BJ (cell line): ENCODE measurements around the gene OR4D9. TPM values are rescaled to one million over a fixed set of nuclear protein-coding genes. Genes with fewer than 3 reads are reported as not detected.
A peak's percentile ranks its signal among the peaks of the same experiment; 100 is the strongest.

Experiments used
- CTCF ChIA-PET: fragments of 350-600 bp; formaldehyde crosslinking; extraction: SDS; loops from one replicate; lab custom pipeline; 2021; ENCODE audit warnings: antibody characterized with exemption, inconsistent platforms; lab: Yijun Ruan, JAX
- POLR2A ChIA-PET: fragments of 300-600 bp; sonication (Branson Sonifier 250); formaldehyde crosslinking; extraction: SDS; loops from one replicate; lab custom pipeline; 2021; ENCODE audit warnings: antibody characterized with exemption; lab: Charles Lee
- DNase-seq: peaks from one replicate; pipeline ENCODE4 v3.0.0-alpha.2; 2011; ENCODE audit warnings: low read depth
- H3K27me3 ChIP-seq: 2 replicates; pipeline ENCODE4 v1.6.0; 2011; ENCODE audit warnings: low read length; ENCODE audit not compliant: control insufficient read depth, insufficient read depth
- H3K36me3 ChIP-seq: 2 replicates; pipeline ENCODE4 v1.5.1; 2011; ENCODE audit warnings: low read length; ENCODE audit not compliant: control insufficient read depth, insufficient read depth
- H3K4me3 ChIP-seq: 2 replicates; pipeline ENCODE4 v1.5.1; 2011; ENCODE audit warnings: low read depth, mild to moderate bottlenecking, control low read depth, low read length
- polyA plus RNA-seq: library from polyadenylated mRNA; depleted of rRNA; stranded (reverse); fragments of >200 nt; gene quantifications from 2 replicates; pipeline ENCODE4 v1.2.3, GENCODE V29; 2011
- TF ChIP-seq, protein P1 (sequence below): IDR thresholded peaks from 2 replicates; pipeline ENCODE4 v1.5.1; 2011; ENCODE audit warnings: low read depth, mild to moderate bottlenecking, control low read depth, inconsistent platforms, low read length, moderate library complexity; ENCODE audit not compliant: insufficient read depth

OR4D9 gene
- polyA plus RNA-seq, 1 experiment, result not detected

DNA sequence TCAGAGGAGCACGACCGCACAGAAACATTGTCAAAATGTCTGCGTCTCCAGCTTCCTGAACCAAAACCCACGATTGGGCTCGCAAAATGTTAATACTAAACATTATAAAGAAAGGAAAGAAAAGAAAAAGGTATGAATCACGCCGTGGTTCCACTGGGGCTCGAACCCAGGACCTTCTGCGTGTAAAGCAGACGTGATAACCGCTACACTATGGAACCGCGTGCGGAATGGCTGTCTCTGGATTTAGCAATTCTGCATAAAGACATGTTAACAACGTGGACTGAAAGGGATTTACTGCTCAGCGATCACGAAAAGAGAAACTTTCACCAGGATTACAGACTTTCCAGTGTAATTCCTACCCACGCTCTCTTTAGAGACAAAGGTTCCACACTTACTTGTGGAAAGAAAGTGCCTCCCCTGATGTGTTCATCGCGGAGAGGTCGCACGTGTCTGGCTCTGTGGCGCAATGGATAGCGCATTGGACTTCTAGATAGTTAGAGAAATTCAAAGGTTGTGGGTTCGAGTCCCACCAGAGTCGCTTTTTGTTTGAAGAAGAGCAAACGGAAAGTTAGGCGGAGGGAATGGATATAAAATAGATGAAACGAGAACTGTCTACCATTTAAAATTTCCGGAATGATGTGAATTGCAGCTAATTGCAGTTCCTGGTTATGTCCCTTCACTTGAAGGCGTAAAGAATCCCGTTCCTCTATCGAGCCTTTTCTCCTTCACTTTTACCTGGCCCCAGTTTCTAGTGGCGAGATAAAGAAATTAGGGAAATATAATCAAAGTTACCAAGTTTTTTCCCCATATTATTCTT lies 39.7 kb downstream of the OR4D9 start:
- CTCF ChIA-PET, result interaction anchor here (1.4 to 3.9 kb wide), 3 partner anchors 9 to 14 kb away, joined by 4 to 18 read pairs (median 4); no protein-coding TSS in a partner anchor
- peak; percentile 68 for DNase-seq

DNA sequence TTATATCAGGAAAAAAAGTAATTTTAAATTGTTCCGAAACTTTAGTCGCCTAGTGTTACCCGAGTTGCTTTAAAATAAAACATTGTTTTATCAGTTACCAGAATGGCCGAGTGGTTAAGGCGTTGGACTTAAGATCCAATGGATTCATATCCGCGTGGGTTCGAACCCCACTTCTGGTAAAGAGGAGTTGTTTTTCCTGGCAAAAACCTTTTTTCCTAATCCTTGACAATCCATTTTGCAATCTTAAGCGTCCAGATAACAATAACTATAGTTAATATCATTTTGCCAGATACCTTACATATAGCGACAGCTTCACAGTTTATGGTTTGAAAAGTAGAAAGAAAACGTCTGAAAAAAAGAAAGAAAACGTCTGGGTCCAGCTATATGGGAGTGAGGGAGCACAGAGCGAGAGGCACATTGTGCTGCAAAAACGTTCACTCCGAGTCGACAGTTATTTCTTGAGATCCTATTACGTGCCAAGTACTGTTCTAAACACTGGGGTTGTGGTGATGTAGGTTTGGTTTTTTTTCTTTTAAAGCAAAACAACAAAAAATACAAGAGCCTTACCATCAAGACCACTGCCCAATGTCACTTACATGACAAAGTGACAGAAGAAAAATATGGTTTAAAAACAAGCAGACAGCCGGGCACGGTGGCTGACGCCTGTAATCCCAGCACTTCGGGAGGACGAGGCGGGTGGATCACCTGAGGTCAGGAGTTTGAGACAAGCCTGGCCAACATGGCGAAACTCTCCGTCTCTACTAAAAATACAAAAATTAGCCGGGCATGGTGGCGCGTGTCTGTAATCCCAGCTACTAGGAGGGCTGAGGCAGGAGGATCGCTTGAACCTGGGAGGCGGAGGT lies 40.6 kb downstream of the OR4D9 start:
- POLR2A ChIA-PET, result no interaction called here
- TF ChIP-seq, protein P1, sequence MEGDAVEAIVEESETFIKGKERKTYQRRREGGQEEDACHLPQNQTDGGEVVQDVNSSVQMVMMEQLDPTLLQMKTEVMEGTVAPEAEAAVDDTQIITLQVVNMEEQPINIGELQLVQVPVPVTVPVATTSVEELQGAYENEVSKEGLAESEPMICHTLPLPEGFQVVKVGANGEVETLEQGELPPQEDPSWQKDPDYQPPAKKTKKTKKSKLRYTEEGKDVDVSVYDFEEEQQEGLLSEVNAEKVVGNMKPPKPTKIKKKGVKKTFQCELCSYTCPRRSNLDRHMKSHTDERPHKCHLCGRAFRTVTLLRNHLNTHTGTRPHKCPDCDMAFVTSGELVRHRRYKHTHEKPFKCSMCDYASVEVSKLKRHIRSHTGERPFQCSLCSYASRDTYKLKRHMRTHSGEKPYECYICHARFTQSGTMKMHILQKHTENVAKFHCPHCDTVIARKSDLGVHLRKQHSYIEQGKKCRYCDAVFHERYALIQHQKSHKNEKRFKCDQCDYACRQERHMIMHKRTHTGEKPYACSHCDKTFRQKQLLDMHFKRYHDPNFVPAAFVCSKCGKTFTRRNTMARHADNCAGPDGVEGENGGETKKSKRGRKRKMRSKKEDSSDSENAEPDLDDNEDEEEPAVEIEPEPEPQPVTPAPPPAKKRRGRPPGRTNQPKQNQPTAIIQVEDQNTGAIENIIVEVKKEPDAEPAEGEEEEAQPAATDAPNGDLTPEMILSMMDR, result no peak
- no peaks in the 10 kb centered on the region for H3K36me3 ChIP-seq
- no peak for DNase-seq
- peak overlapping the region; percentile 67 for H3K4me3 ChIP-seq
- CTCF ChIA-PET, result interaction anchor here (1.4 to 3.9 kb wide), 2 partner anchors 9 to 14 kb away, joined by 4 to 18 read pairs; no protein-coding TSS in a partner anchor
- no peaks in the 10 kb centered on the region for H3K27me3 ChIP-seq

More for the DNA sequence above, 39.7 kb downstream of the OR4D9 start:
- Histone ChIP-seq H3K4me3 (peak overlapping the region; percentile 67), H3K27me3 (no peaks in the 10 kb centered on the region), H3K36me3 (no peaks in the 10 kb centered on the region)
- POLR2A ChIA-PET, result no interaction called here
- TF ChIP-seq, protein P1, result no peak

DNA sequence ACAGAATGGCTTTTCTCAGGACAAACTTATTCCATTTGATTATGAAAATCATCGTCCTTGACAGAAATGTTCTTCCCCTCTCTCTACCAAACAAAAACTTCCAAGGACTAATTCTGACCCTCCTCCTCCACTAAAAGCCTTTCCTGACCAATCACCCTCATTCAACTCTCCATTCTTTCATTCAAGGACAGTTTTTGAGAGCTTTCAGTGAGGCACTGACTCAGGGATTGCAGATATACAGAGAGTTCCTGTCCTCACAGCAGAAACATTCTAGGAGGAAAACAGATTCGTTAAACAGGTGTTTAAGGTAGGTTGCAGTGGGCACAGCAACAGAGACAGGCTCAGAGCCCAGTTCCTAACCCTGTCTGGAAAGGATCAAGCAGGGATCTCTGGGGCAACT lies 41.5 kb downstream of the OR4D9 start:
- TF ChIP-seq, protein P1, result no peak
- ChIA-PET CTCF (interaction anchor here (1.4 kb wide), 1 partner anchor 8 kb away, joined by 4 read pairs; no protein-coding TSS in a partner anchor), POLR2A (no interaction called here)
- DNase-seq, result no peak
- H3K27me3 ChIP-seq, result no peaks in the 10 kb centered on the region
- no peak overlapping the region for H3K4me3 ChIP-seq
- no peaks in the 10 kb centered on the region for H3K36me3 ChIP-seq

DNA sequence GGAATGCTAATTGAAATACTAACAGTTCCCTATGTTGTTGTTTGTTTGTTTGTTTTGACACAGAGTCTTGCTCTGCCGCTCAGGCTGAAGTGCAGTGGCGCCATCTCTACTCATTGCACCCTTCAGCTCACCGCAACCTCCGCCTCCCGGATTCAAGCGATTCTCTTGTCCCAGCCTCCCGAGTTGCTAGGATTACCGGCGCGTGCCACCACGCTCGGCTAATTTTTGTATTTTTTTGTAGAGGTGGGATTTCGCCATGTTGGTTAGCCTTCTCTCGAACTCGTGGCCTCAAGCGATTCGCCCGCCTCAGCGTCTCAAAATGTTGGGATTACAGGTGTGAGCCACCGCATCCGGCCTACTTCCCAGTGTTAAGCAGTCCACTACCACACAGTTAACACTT lies 42.0 kb downstream of the OR4D9 start:
- POLR2A ChIA-PET, result no interaction called here

More for the DNA sequence above, 42.0 kb downstream of the OR4D9 start:
- no peak for DNase-seq
- CTCF ChIA-PET, result no interaction called here
- H3K27me3 ChIP-seq, result no peaks in the 10 kb centered on the region
- H3K36me3 ChIP-seq, result no peaks in the 10 kb centered on the region
- TF ChIP-seq, protein P1, result no peak
- no peak overlapping the region for H3K4me3 ChIP-seq
